Erythroblast (primary cell): ENCODE results near the gene MYO1D.

Experiments
- GATA1 ChIP-seq: IDR thresholded peaks from 2 replicates; pipeline ENCODE4 v1.6.1; 2011; ENCODE audit warnings: low read depth, mild to moderate bottlenecking, control low read depth, low read length, moderate library complexity
- POLR2A ChIP-seq: IDR thresholded peaks from 2 replicates; pipeline ENCODE4 v1.6.1; 2011; ENCODE audit warnings: mild to moderate bottlenecking, low read length

DNA sequence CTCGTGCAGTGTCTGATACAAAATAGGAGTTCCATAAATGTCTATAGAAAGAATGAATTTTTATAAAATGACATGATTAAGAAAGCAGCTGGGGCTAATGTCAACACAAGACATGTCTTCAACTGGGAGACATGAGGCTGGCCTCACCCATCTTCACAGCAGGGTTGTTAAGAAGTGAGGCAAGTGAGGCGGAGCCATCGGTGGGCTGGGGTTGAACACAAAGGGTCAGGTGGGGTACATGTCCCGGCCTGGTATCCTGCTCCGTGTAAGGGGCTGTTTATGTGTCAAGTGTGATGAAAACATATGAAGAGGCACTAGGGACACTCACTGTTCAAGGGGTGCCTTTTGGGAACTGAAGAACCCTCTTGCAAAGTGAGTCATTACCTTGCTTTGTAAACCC, 368.0 kb downstream of the MYO1D start:
- no peak for TF ChIP-seq POLR2A
- no peak for TF ChIP-seq GATA1
